ENCODE measurements around the gene TCAP.
"Not testable (repeated sequence)": the region's sequence is repeated elsewhere in the genome, so short reads cannot be mapped to it uniquely, and the experiment has no call there.

Gene TCAP

GRCh38 chr17:39684369-39685192, 19.4 kb downstream of the TCAP start:
- DNase-seq (ENCODE audit: low read depth) = no peak

GRCh38 chr17:39687101-39687545, 22.0 kb downstream of the TCAP start:
- no peak for DNase-seq (ENCODE audit: low read depth)

GRCh38 chr17:39687546-39688474, 22.7 kb downstream of the TCAP start, which contains the start of gene PGAP3:
Gene PGAP3 (minus strand): TSS chr17:39688057. CDS start chr17:39688014, 43 bp downstream.
- peak; percentile 86 for DNase-seq (ENCODE audit: low read depth)

- DNase-seq (ENCODE audit: low read depth) = no peak
Observed at GRCh38 chr17:39688475-39688835, 23.3 kb downstream of the TCAP start.

GRCh38 chr17:39688945-39689344, 23.8 kb downstream of the TCAP start:
- DNase-seq (ENCODE audit: low read depth) = no peak

GRCh38 chr17:39694593-39694992, 29.4 kb downstream of the TCAP start:
- DNase-seq (ENCODE audit: low read depth) = no peak

- DNase-seq (ENCODE audit: low read depth) = no peak
Observed at GRCh38 chr17:39695089-39695474, 29.9 kb downstream of the TCAP start.

GRCh38 chr17:39696731-39697130, 31.6 kb downstream of the TCAP start:
- DNase-seq (ENCODE audit: low read depth) = no peak

GRCh38 chr17:39697961-39698360, 32.8 kb downstream of the TCAP start:
- no peak for DNase-seq (ENCODE audit: low read depth)

- not testable (repeated sequence) for DNase-seq (ENCODE audit: low read depth)
Observed at GRCh38 chr17:39699157-39699817, 34.1 kb downstream of the TCAP start.

- DNase-seq (ENCODE audit: low read depth) = peak; percentile 79
Observed at GRCh38 chr17:39699818-39700147, 34.6 kb downstream of the TCAP start, which contains the start of gene ERBB2. Gene ERBB2 (plus strand): TSS chr17:39700064. CDS start chr17:39700239, 175 bp downstream.

- DNase-seq (ENCODE audit: low read depth) = peak; percentile 18
Observed at GRCh38 chr17:39700148-39700987, 35.2 kb downstream of the TCAP start.

- DNase-seq (ENCODE audit: low read depth) = no peak
Observed at GRCh38 chr17:39701012-39701783, 36.0 kb downstream of the TCAP start.

GRCh38 chr17:39701784-39702422, 36.8 kb downstream of the TCAP start:
- no peak for DNase-seq (ENCODE audit: low read depth)

GRCh38 chr17:39702901-39703893, 38.0 kb downstream of the TCAP start:
- no peak for DNase-seq (ENCODE audit: low read depth)

GRCh38 chr17:39703913-39704312, 38.8 kb downstream of the TCAP start:
- no peak for DNase-seq (ENCODE audit: low read depth)

- peak; percentile 30 for DNase-seq (ENCODE audit: low read depth)
Observed at GRCh38 chr17:39704821-39705551, 39.8 kb downstream of the TCAP start.

- no peak for DNase-seq (ENCODE audit: low read depth)
Observed at GRCh38 chr17:39705786-39706348, 40.7 kb downstream of the TCAP start.

Measured in fibroblast of gingiva (primary cell).